ENCODE measurements around the gene CDH4. TPM values are rescaled to one million over a fixed set of nuclear protein-coding genes. Genes with fewer than 3 reads are reported as not detected.

Gene CDH4
- total RNA-seq, 3 donors from 2014 or later (not counting 1 experiment from before 2014, with no cell fraction given) = 0.18 TPM; not detected in 2

GRCh38 chr20:61955668-61956395, 703.8 kb downstream of the CDH4 start:
- intact Hi-C loops (cut with micrococcal nuclease) = no loop called here
- 81% methylated on average over 5 of the region's 6 CpGs for WGBS (ENCODE audit: insufficient coverage)
- no peaks in the 10 kb centered on the region for H3K9me3 Mint-ChIP-seq
- no peaks in the 10 kb centered on the region for H3K4me1 ChIP-seq (ENCODE audit: control insufficient read depth, insufficient read depth, low read length)
- no peak overlapping the region for H3K4me3 ChIP-seq (ENCODE audit: low read length)
- peaks cover 0 to 5% of the 10 kb centered on the region in 2 donors for H3K4me1 Mint-ChIP-seq
- H3K27me3 Mint-ChIP-seq (ENCODE audit: low read depth in 2 of 2) = peaks cover 17 to 18% of the 10 kb centered on the region in 2 donors
- TF ChIP-seq CTCF (IDR thresholded peaks at IDR 0.05) = no peak
- no peaks in the 10 kb centered on the region for H3K36me3 ChIP-seq (ENCODE audit: control insufficient read depth, insufficient read depth, low read length)
- H3K27ac Mint-ChIP-seq = no peak overlapping the region
- no peak for DNase-seq
- no peak for ATAC-seq
- no peaks in the 10 kb centered on the region for H3K9me3 ChIP-seq (ENCODE audit: control insufficient read depth, insufficient read depth, low read length)
- no peaks in the 10 kb centered on the region for H3K36me3 Mint-ChIP-seq
- no peak overlapping the region for H3K27ac ChIP-seq (ENCODE audit: low read length)
- H3K27me3 ChIP-seq (ENCODE audit: control insufficient read depth, insufficient read depth, low read length) = no peaks in the 10 kb centered on the region
- no peak overlapping the region for H3K4me3 Mint-ChIP-seq

DNA sequence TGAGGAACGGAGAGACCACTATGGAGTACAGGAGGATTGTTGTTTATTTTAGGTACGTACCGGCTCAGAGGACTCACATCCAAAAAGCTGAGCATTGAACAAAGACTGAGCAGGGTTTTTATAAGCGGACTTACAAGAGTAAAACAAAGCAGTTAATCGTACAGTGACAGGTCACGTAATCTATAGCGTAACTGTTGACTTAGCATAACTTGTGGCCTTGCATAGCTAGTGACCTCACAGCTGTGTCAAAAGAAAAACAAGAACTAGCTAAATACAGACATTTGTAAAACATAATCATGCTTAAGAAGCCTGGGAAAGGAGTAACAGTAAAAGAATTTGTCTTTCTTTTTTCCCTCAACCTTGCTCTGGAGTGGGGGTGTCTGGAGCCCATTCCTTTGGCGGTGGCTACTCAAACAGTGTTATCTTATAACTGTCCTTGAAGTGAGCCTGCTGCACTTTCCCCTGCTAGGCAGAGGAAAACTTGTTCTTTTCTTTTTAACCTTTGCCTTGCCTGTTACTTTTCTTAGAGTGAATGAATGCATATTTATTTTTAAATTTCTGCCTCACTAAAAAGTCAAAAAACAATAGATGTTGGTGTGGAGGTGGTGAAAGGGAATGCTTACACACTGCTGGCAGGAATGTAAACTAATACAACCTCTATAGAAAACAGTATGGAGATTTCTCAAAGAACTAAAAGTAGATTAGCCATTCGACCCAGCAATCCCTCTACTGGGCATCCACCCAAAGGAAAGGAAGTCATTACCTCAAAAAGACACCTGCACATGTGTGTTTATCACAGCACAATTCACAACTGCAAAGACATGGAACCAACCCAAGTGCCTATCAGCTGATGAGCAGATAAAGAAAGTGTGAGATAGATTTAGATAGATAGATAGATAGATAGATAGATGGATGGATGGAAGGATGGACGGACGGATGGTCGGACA, 704.6 kb downstream of the CDH4 start:
- no peaks in the 10 kb centered on the region for H3K27me3 ChIP-seq (ENCODE audit: control insufficient read depth, insufficient read depth, low read length)
- ATAC-seq (no peak), DNase-seq (no peak)
- Mint-ChIP-seq H3K9me3 (no peaks in the 10 kb centered on the region), H3K27ac (no peak overlapping the region), H3K27me3 (ENCODE audit: low read depth in 2 of 2) (peaks cover 17 to 25% of the 10 kb centered on the region in 2 donors), H3K4me1 (peaks cover 0 to 5% of the 10 kb centered on the region in 2 donors), H3K4me3 (no peak overlapping the region), H3K36me3 (no peaks in the 10 kb centered on the region)
- intact Hi-C loops (cut with micrococcal nuclease) = no loop called here
- 72% methylated on average over 9 of the region's 12 CpGs for WGBS (ENCODE audit: insufficient coverage)
- no peak for TF ChIP-seq CTCF (IDR thresholded peaks at IDR 0.05)
- H3K27ac ChIP-seq (ENCODE audit: low read length) = no peak overlapping the region
- no peaks in the 10 kb centered on the region for H3K36me3 ChIP-seq (ENCODE audit: control insufficient read depth, insufficient read depth, low read length)
- H3K4me3 ChIP-seq (ENCODE audit: low read length) = no peak overlapping the region
- H3K4me1 ChIP-seq (ENCODE audit: control insufficient read depth, insufficient read depth, low read length) = no peaks in the 10 kb centered on the region
- H3K9me3 ChIP-seq (ENCODE audit: control insufficient read depth, insufficient read depth, low read length) = no peaks in the 10 kb centered on the region

DNA sequence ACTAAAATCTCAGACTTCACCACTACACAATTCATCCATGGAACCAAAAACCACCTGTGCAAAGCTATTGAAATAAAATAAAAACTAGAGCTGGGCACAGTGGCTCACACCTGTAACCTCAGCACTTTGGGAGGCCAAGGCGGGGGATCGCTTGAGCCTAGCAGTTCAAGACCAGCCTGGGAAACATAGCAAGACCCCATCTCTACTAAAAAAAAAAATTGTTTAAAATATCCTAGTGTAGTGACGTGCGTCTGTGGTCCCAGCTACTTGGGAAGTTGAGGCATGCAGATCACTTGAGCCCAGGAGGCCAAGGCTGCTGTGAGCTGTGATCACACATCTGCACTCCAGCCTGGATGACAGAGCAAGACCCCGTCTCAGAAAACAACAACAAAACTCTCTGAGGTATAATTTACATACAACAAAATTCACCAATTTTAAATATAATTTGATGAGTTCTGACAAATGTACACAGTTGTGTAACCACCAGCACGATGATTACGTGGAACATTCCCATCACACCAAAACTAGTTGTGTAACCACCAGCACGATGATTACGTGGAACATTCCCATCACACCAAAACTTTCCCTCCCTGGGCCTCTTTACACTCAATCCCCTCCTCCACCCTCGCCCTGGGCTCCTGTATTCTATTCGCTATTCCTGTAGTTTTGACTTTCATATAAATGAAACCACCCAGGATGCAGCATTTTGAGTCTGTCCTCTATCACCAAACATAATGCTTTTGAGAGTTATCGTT, 706.1 kb downstream of the CDH4 start:
- no peak for DNase-seq
- H3K36me3 Mint-ChIP-seq = no peaks in the 10 kb centered on the region
- intact Hi-C loops (cut with micrococcal nuclease) = no loop called here
- H3K27me3 Mint-ChIP-seq (ENCODE audit: low read depth in 2 of 2) = peaks cover 14 to 27% of the 10 kb centered on the region in 2 donors
- Histone ChIP-seq H3K4me3 (ENCODE audit: low read length) (no peak overlapping the region), H3K27me3 (ENCODE audit: control insufficient read depth, insufficient read depth, low read length) (no peaks in the 10 kb centered on the region), H3K9me3 (ENCODE audit: control insufficient read depth, insufficient read depth, low read length) (no peaks in the 10 kb centered on the region), H3K27ac (ENCODE audit: low read length) (no peak overlapping the region), H3K36me3 (ENCODE audit: control insufficient read depth, insufficient read depth, low read length) (no peaks in the 10 kb centered on the region), H3K4me1 (ENCODE audit: control insufficient read depth, insufficient read depth, low read length) (no peaks in the 10 kb centered on the region)
- ATAC-seq = no peak
- no peak overlapping the region for H3K4me3 Mint-ChIP-seq
- no peak overlapping the region for H3K27ac Mint-ChIP-seq
- TF ChIP-seq CTCF (IDR thresholded peaks at IDR 0.05) = no peak
- peaks cover 0 to 5% of the 10 kb centered on the region in 2 donors for H3K4me1 Mint-ChIP-seq
- WGBS (ENCODE audit: insufficient coverage) = 90% methylated on average over 11 of the region's 12 CpGs
- H3K9me3 Mint-ChIP-seq = no peaks in the 10 kb centered on the region
